ENCODE measurements around the gene PDLIM4.

The PDLIM4 gene

GRCh38 chr5:132214491-132214890 lies 43.0 kb upstream of the PDLIM4 start:
- Histone ChIP-seq H3K4me1 (peaks cover 3 to 37% (median 25%) of the 10 kb centered on the region in 10 experiments), H3K4me2 (no peak overlapping the region), H3K27ac (no peak overlapping the region), H3K4me3 (no peak overlapping the region), H4K20me1 (0 out of 22 replicates have a peak, but pooled peaks cover 0 to 4% (median 0%) of the 10 kb centered on the region in 11 experiments), H3K9ac (no peak overlapping the region), H3K9me3 (replicated peaks in 1 of 11) (peaks cover 0 to 7% (median 0%) of the 10 kb centered on the region in 11 experiments; a peak in 2 of 22 replicates), H3K27me3 (no peaks in the 10 kb centered on the region), H3K36me3 (peaks cover 45 to 97% (median 90%) of the 10 kb centered on the region in 11 experiments)
- no peak for TF ChIP-seq Cebpa-rat (IDR thresholded peaks at IDR 0.05)

DNA sequence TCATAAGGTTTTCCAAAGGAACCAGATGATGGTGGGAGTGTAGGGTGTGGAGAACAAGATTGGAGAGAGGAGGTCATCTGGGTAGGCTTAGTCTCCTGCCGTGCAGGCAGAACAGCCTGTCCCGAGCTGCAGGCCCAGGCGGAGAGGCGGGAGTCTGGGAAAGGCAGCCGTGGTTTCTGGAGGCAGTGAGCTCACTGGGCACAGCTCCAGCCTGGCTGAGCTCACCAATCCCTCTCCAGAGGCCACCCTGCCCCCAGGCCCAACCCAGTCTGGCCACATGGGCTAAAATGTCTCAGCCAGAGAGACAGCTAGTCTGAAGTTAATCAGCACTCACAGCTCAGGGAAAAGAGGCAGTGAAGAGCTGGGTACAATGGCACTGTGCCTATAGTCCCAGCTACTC lies 42.2 kb upstream of the PDLIM4 start:
- Histone ChIP-seq H3K36me3 (peaks cover 43 to 98% (median 87%) of the 10 kb centered on the region in 11 experiments), H4K20me1 (0 out of 22 replicates have a peak, but pooled peaks cover 0 to 4% (median 0%) of the 10 kb centered on the region in 11 experiments), H3K27ac (no peak overlapping the region), H3K9me3 (replicated peaks in 1 of 11) (peaks cover 0 to 7% (median 0%) of the 10 kb centered on the region in 11 experiments; a peak in 2 of 22 replicates), H3K4me3 (no peak overlapping the region), H3K4me2 (no peak overlapping the region), H3K27me3 (no peaks in the 10 kb centered on the region), H3K9ac (no peak overlapping the region), H3K4me1 (peaks cover 0 to 29% (median 17%) of the 10 kb centered on the region in 10 experiments; a peak in 14 of 20 replicates)
- TF ChIP-seq Cebpa-rat (IDR thresholded peaks at IDR 0.05) = no peak

GRCh38 chr5:132218321-132218720 lies 39.2 kb upstream of the PDLIM4 start:
- Histone ChIP-seq H3K27ac (no peak overlapping the region), H3K4me2 (peak overlapping the region in 2 of 11 experiments; percentile 13 to 34; a peak in 1 of 22 replicates), H4K20me1 (peaks cover 0 to 17% (median 0%) of the 10 kb centered on the region in 11 experiments; a peak in 2 of 22 replicates), H3K4me3 (no peak overlapping the region), H3K27me3 (no peaks in the 10 kb centered on the region), H3K4me1 (peaks cover 0 to 29% (median 16%) of the 10 kb centered on the region in 10 experiments; a peak in 16 of 20 replicates), H3K9me3 (replicated peaks in 1 of 11) (peaks cover 0 to 5% (median 0%) of the 10 kb centered on the region in 11 experiments; a peak in 1 of 22 replicates), H3K36me3 (peaks cover 29 to 77% (median 63%) of the 10 kb centered on the region in 11 experiments; a peak in 20 of 22 replicates), H3K9ac (no peak overlapping the region)
- no peak for TF ChIP-seq Cebpa-rat (IDR thresholded peaks at IDR 0.05)

DNA sequence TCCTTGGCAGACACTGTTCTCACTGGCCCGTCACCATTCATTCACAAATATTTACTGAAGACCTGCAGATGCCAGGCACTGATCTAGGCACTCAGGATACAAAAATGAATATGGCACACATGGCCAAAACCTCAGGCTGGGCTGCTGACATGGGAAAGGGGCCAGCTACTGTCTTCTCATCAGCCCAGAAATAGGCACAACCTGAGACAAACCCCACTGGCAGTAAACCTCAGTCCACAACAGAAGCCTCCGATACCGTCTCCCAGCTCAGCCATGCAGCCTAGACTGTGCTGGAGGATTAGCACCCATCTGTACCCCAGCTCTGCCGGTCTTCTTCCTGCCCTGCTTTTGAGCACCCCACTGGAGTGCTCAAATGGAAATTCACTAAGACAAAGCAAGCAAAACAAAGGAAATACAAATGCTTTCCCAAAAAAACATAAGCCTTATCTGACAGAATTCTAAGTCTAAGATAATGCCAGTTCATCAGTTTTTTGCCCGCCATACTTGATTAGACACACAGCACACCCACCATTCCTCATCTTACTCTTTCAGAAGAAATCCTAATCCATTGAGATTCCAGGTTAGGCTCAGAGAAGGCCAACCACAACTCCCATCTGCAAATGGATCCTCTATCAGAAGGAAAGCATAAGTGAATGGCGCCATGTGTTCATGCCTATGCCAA lies 38.1 kb upstream of the PDLIM4 start:
- Histone ChIP-seq H3K27ac (no peak overlapping the region), H3K4me1 (peaks cover under 1 to 40% (median 27%) of the 10 kb centered on the region in 10 experiments; a peak in 18 of 20 replicates), H3K27me3 (no peaks in the 10 kb centered on the region), H3K9me3 (replicated peaks in 1 of 11) (no peaks in the 10 kb centered on the region), H4K20me1 (peaks cover 0 to 18% (median 0%) of the 10 kb centered on the region in 11 experiments; a peak in 2 of 22 replicates), H3K4me3 (no peak overlapping the region), H3K4me2 (no peak overlapping the region), H3K36me3 (peaks cover 21 to 66% (median 52%) of the 10 kb centered on the region in 11 experiments; a peak in 18 of 22 replicates), H3K9ac (no peak overlapping the region)
- TF ChIP-seq Cebpa-rat (IDR thresholded peaks at IDR 0.05) = no peak

DNA sequence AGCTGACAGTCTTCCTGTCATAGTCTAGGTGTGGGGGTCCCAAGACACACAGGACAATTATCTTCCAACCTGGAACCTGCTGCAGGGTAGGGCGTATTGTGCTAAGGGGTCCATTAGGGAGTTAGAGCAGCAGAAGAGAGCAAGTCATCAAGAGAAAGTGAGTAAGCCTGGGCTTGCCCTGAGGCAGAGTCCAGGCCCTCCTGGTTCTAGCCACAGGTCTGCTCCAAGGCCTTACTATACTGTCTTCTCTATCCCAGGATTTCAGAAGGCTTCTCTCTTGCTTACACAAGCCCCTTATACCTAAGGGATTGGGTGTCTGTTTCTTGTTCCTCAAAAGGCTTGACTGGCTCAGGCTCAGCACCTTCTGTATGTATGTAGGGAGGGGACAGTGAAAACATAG lies 37.5 kb upstream of the PDLIM4 start:
- Histone ChIP-seq H4K20me1 (peaks cover 0 to 23% (median 0%) of the 10 kb centered on the region in 11 experiments; a peak in 3 of 22 replicates), H3K27me3 (no peaks in the 10 kb centered on the region), H3K36me3 (peaks cover 16 to 61% (median 47%) of the 10 kb centered on the region in 11 experiments; a peak in 18 of 22 replicates), H3K4me2 (no peak overlapping the region), H3K9ac (no peak overlapping the region), H3K4me1 (peaks cover 6 to 45% (median 33%) of the 10 kb centered on the region in 10 experiments), H3K27ac (no peak overlapping the region), H3K4me3 (no peak overlapping the region), H3K9me3 (replicated peaks in 1 of 11) (no peaks in the 10 kb centered on the region)
- TF ChIP-seq Cebpa-rat (IDR thresholded peaks at IDR 0.05) = no peak

DNA sequence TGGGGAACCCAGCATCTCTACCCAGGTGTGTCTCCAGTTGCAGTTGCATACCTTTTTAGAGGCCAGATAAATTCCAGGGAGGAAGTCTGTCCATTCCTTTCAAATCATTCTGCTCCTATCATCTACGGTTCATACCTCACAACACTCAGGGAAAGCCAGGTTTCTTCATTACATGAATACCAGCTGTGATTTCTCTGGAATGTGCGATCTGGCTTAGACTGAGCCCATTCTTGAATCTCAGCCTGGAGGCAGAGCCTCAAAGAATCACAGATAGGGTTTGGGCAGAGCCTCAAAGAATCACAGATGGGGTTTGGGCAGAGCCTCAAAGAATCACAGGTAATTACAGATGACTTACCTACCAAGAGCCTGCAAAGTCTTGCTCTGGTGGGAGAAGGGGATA lies 37.0 kb upstream of the PDLIM4 start:
- Histone ChIP-seq H3K9ac (no peak overlapping the region), H3K4me1 (peaks cover 11 to 50% (median 38%) of the 10 kb centered on the region in 10 experiments), H3K36me3 (peaks cover 11 to 56% (median 42%) of the 10 kb centered on the region in 11 experiments; a peak in 16 of 22 replicates), H3K27me3 (no peaks in the 10 kb centered on the region), H3K4me2 (no peak overlapping the region), H3K9me3 (replicated peaks in 1 of 11) (no peaks in the 10 kb centered on the region), H4K20me1 (peaks cover 0 to 27% (median 0%) of the 10 kb centered on the region in 11 experiments; a peak in 3 of 22 replicates), H3K27ac (no peak overlapping the region), H3K4me3 (no peak overlapping the region)
- no peak for TF ChIP-seq Cebpa-rat (IDR thresholded peaks at IDR 0.05)

GRCh38 chr5:132221781-132222648 lies 35.5 kb upstream of the PDLIM4 start:
- H3K4me1 ChIP-seq = peaks cover 24 to 66% (median 53%) of the 10 kb centered on the region in 10 experiments
- TF ChIP-seq Cebpa-rat (IDR thresholded peaks at IDR 0.05) = no peak
- H3K4me2 ChIP-seq = peak overlapping the region in 9 of 11 experiments; percentile 50 to 99 (median 97); a peak in 19 of 22 replicates
- H3K9ac ChIP-seq = no peak overlapping the region
- H4K20me1 ChIP-seq = peaks cover 0 to 41% (median 0%) of the 10 kb centered on the region in 11 experiments; a peak in 3 of 22 replicates
- peaks cover 0 to 6% (median 0%) of the 10 kb centered on the region in 11 experiments; a peak in 3 of 22 replicates for H3K27me3 ChIP-seq
- peaks cover 9 to 41% (median 30%) of the 10 kb centered on the region in 11 experiments; a peak in 16 of 22 replicates for H3K36me3 ChIP-seq
- no peak overlapping the region for H3K27ac ChIP-seq
- no peaks in the 10 kb centered on the region for H3K9me3 ChIP-seq (replicated peaks in 1 of 11)
- H3K4me3 ChIP-seq = no peak overlapping the region

- Histone ChIP-seq H3K4me1 (peaks cover 25 to 68% (median 57%) of the 10 kb centered on the region in 10 experiments), H3K9ac (no peak overlapping the region), H3K4me2 (peak overlapping the region in 9 of 11 experiments; percentile 50 to 99 (median 97); a peak in 19 of 22 replicates), H3K27ac (no peak overlapping the region), H3K4me3 (no peak overlapping the region), H3K36me3 (peaks cover 2 to 36% (median 24%) of the 10 kb centered on the region in 11 experiments; a peak in 15 of 22 replicates), H4K20me1 (peaks cover 0 to 41% (median 0%) of the 10 kb centered on the region in 11 experiments; a peak in 3 of 22 replicates), H3K27me3 (peaks cover 0 to 8% (median 0%) of the 10 kb centered on the region in 11 experiments; a peak in 3 of 22 replicates), H3K9me3 (replicated peaks in 1 of 11) (no peaks in the 10 kb centered on the region)
- TF ChIP-seq Cebpa-rat (IDR thresholded peaks at IDR 0.05) = no peak
These were observed 34.9 kb upstream of the PDLIM4 start for GRCh38 chr5:132222649-132223038.
